ENCODE results near the gene KANK4.

- no peak for TF ChIP-seq CTCF (IDR thresholded peaks at IDR 0.05)
- TF ChIP-seq POLR2A (IDR thresholded peaks at IDR 0.05), result no peak
Measured at GRCh38 chr1:62196086-62196690, 123.0 kb downstream of the KANK4 start.

All from adrenal gland (tissue), 5 donors.